ENCODE measurements around the gene ABL1. TPM values are rescaled to one million over a fixed set of nuclear protein-coding genes. Genes with fewer than 3 reads are reported as not detected.

Gene ABL1
- total and polyA plus RNA-seq, 2 of the 13 experiments (the other 11 are each of a cell fraction or from before 2014, with no cell fraction given): 10.8 to 20.4 TPM

GRCh38 chr9:130936285-130937117 is 101.4 kb downstream of the ABL1 start (continued):
- no peak for TF ChIP-seq ZNF362 (CRISPR knock-in tag; IDR thresholded peaks at IDR 0.05; ENCODE audit: borderline replicate concordance)
- no peak for TF ChIP-seq HIC2 (CRISPR knock-in tag; IDR thresholded peaks at IDR 0.05; ENCODE audit: low read depth)
- no peak for TF ChIP-seq MAFF (IDR thresholded peaks at IDR 0.05; ENCODE audit: low read depth, low read length)
- no peak for TF ChIP-seq CBX1 (IDR thresholded peaks at IDR 0.05; ENCODE audit: low read depth)
- TF ChIP-seq KMT2A (CRISPR knock-in tag; IDR thresholded peaks at IDR 0.05): no peak
- TF ChIP-seq TMF1 (CRISPR knock-in tag; IDR thresholded peaks at IDR 0.05; ENCODE audit: low read depth): no peak
- no peak for TF ChIP-seq HOXA7 (CRISPR knock-in tag; IDR thresholded peaks at IDR 0.05)
- TF ChIP-seq SNAI1 (CRISPR knock-in tag; IDR thresholded peaks at IDR 0.05; ENCODE audit: borderline replicate concordance): no peak
- TF ChIP-seq FOXP4 (CRISPR knock-in tag; IDR thresholded peaks at IDR 0.05): 0 out of 2 replicates have a peak, but pooled peaks have one; percentile 20
- no peak for TF ChIP-seq NCOA5 (CRISPR knock-in tag; IDR thresholded peaks at IDR 0.05)
- no peak for TF ChIP-seq ZNF274 (CRISPR knock-in tag; IDR thresholded peaks at IDR 0.05)
- TF ChIP-seq ZNF749 (CRISPR knock-in tag; IDR thresholded peaks at IDR 0.05; ENCODE audit: borderline replicate concordance): no peak
- TF ChIP-seq ZNF558 (CRISPR knock-in tag; IDR thresholded peaks at IDR 0.05; ENCODE audit: borderline replicate concordance): no peak
- TF ChIP-seq ZNF18 (CRISPR knock-in tag; IDR thresholded peaks at IDR 0.05; ENCODE audit: insufficient replicate concordance): no peak
- TF ChIP-seq DRAP1 (CRISPR knock-in tag; IDR thresholded peaks at IDR 0.05): no peak
- TF ChIP-seq ATF7 (IDR thresholded peaks at IDR 0.05): no peak
- TF ChIP-seq ATF7 (CRISPR knock-in tag; IDR thresholded peaks at IDR 0.05): no peak
- TF ChIP-seq ZBED4 (CRISPR knock-in tag; IDR thresholded peaks at IDR 0.05; ENCODE audit: borderline replicate concordance): no peak

All from HepG2 (cell line).